ENCODE results near the gene ATP6AP1. TPM values are rescaled to one million over a fixed set of nuclear protein-coding genes. Genes with fewer than 3 reads are reported as not detected.
A peak's percentile ranks its signal among the peaks of the same experiment; 100 is the strongest.

ATP6AP1 gene
- total and polyA plus RNA-seq, 9 of the 15 experiments (the other 6 are each of a cell fraction or from before 2014, with no cell fraction given), result 8.3 to 90.5 (median 52.9) TPM

- TF ChIP-seq RREB1 (CRISPR knock-in tag; IDR thresholded peaks at IDR 0.05) (no peak), KDM5B (IDR thresholded peaks at IDR 0.05; ENCODE audit: insufficient replicate concordance, low read depth, low read length) (no peak), PBX2 (CRISPR knock-in tag; IDR thresholded peaks at IDR 0.05; ENCODE audit: low read depth) (no peak), PBX2 (tag; conservative IDR thresholded peaks at IDR 0.05; ENCODE audit: low read depth) (no peak), HNRNPK (IDR thresholded peaks at IDR 0.05; ENCODE audit: low read depth, low read length, poor library complexity, severe bottlenecking) (no peak), POLR2H (tag; IDR thresholded peaks at IDR 0.05; ENCODE audit: low read depth) (no peak), SMARCE1 (IDR thresholded peaks at IDR 0.05) (peak; percentile 60; the same call in 1 of the 2 replicates), PHF21A (IDR thresholded peaks at IDR 0.05; ENCODE audit: borderline replicate concordance, low read depth) (no peak), CHCHD3 (CRISPR knock-in tag; IDR thresholded peaks at IDR 0.05) (no peak), FOXK1 (CRISPR knock-in tag; IDR thresholded peaks at IDR 0.05; ENCODE audit: borderline replicate concordance) (no peak), KLF6 (CRISPR knock-in tag; IDR thresholded peaks at IDR 0.05; ENCODE audit: borderline replicate concordance) (no peak), POLR2A (conservative IDR thresholded peaks at IDR 0.05) (no peak), COPS2 (conservative IDR thresholded peaks at IDR 0.05) (no peak), MYC (IDR thresholded peaks at IDR 0.05; ENCODE audit: low read depth, low read length) (no peak), MYC (CRISPR knock-in tag; IDR thresholded peaks at IDR 0.05; ENCODE audit: borderline replicate concordance, low read depth) (no peak), ZNF232 (CRISPR knock-in tag; IDR thresholded peaks at IDR 0.05) (no peak), RAD21 (CRISPR knock-in tag; conservative IDR thresholded peaks at IDR 0.05 in 1 of 2, IDR thresholded peaks at IDR 0.05 in 1 of 2) (no peak), ZNF239 (CRISPR knock-in tag; IDR thresholded peaks at IDR 0.05) (no peak), HDAC8 (tag; IDR thresholded peaks at IDR 0.05) (no peak), SIX5 (IDR thresholded peaks at IDR 0.05; ENCODE audit: borderline replicate concordance in 1 of 2, insufficient read depth in 1 of 2, low read depth in 1 of 2, low read length in 2 of 2) (no peak), GABPA (tag; conservative IDR thresholded peaks at IDR 0.05; ENCODE audit: low read depth) (peak; percentile 31; the same call in 1 of the 2 replicates)
These were observed 19.1 kb upstream of the ATP6AP1 start, which contains the start of gene DNASE1L1 (continued) for GRCh38 chrX:154409222-154409871.

Measured in K562 (cell line).